Fibroblast of lung (primary cell): ENCODE measurements around the gene KCNJ9. TPM values are rescaled to one million over a fixed set of nuclear protein-coding genes. Genes with fewer than 3 reads are reported as not detected.

Source experiments
- DNase-seq, 2 donors: peaks; one replicate each; pipeline versions ENCODE4 v3.0.0 to v3.0.0-alpha.2; 2010; ENCODE audit warnings: low read depth in 2 of 2
- H2AFZ ChIP-seq: 2 replicates; pipeline ENCODE4 v1.5.1; 2012; ENCODE audit warnings: low read length, control low read depth, inconsistent platforms
- H3K27ac ChIP-seq: 2 replicates; pipeline ENCODE4 v1.5.1; 2011; ENCODE audit warnings: low read length, control low read depth; ENCODE audit not compliant: insufficient read depth
- H3K27me3 ChIP-seq: 2 replicates; pipeline ENCODE4 v1.5.1; 2011; ENCODE audit warnings: mild to moderate bottlenecking, low read length; ENCODE audit not compliant: control insufficient read depth, insufficient read depth
- H3K36me3 ChIP-seq: 2 replicates; pipeline ENCODE4 v1.5.1; 2011; ENCODE audit warnings: low read length; ENCODE audit not compliant: control insufficient read depth, insufficient read depth
- H3K4me1 ChIP-seq: 2 replicates; pipeline ENCODE4 v1.5.1; 2011; ENCODE audit warnings: low read length; ENCODE audit not compliant: control insufficient read depth, insufficient read depth; ENCODE audit errors: extremely low read depth
- H3K4me2 ChIP-seq: 2 replicates; pipeline ENCODE4 v1.5.1; 2011; ENCODE audit warnings: low read length, control low read depth; ENCODE audit not compliant: insufficient read depth; ENCODE audit errors: extremely low read depth
- H3K4me3 ChIP-seq, 4 experiments: fragments of 200-600 bp in 1 of 4; sonication (generic) in 1 of 4; replicated peaks in 1 of 4; 2 replicates each; pipeline ENCODE4 v1.5.1; 2011 to 2016; ENCODE audit warnings: low read length in 4 of 4, low read depth in 3 of 4, mild to moderate bottlenecking in 3 of 4, control low read depth in 2 of 4, inconsistent platforms in 1 of 4, mixed read lengths in 1 of 4; ENCODE audit not compliant: insufficient read depth in 1 of 4; ENCODE audit errors: control extremely low read depth in 1 of 4
- H3K79me2 ChIP-seq: 2 replicates; pipeline ENCODE4 v1.5.1; 2012; ENCODE audit warnings: mild to moderate bottlenecking, low read length, inconsistent platforms; ENCODE audit not compliant: control insufficient read depth, insufficient read depth
- H3K9ac ChIP-seq: 2 replicates; pipeline ENCODE4 v1.5.1; 2011; ENCODE audit warnings: mild to moderate bottlenecking, low read length, control low read depth; ENCODE audit not compliant: insufficient read depth
- H3K9me3 ChIP-seq: 2 replicates; pipeline ENCODE4 v1.5.1; 2012; ENCODE audit warnings: low read depth, low read length; ENCODE audit not compliant: control insufficient read depth, insufficient read depth
- H4K20me1 ChIP-seq: 2 replicates; pipeline ENCODE4 v1.5.1; 2011; ENCODE audit warnings: low read length; ENCODE audit not compliant: control insufficient read depth, insufficient read depth; ENCODE audit errors: extremely low read depth
- CTCF ChIP-seq, 2 donors: IDR thresholded peaks in 1 of 2; conservative IDR thresholded peaks in 1 of 2; 1 replicate in 1 of 2; 2 replicates in 1 of 2; pipeline ENCODE4 v1.5.1; 2011 to 2012; ENCODE audit warnings: low read length in 2 of 2, control low read depth in 1 of 2, inconsistent platforms in 1 of 2, low read depth in 1 of 2, mild to moderate bottlenecking in 1 of 2
- EZH2 ChIP-seq: IDR thresholded peaks from 2 replicates; pipeline ENCODE4 v1.5.1; 2012; ENCODE audit warnings: low read length, control low read depth, mild to moderate bottlenecking; ENCODE audit errors: missing control alignments
- polyA plus RNA-seq, 2 donors: library from polyadenylated mRNA; depleted of rRNA in 1 of 2; stranded (reverse) in 1 of 2; unstranded in 1 of 2; fragments of >200 nt; gene quantifications; 2 replicates each; pipeline ENCODE4 v1.2.1, GENCODE V29; 2011 to 2012; ENCODE audit warnings: missing spikeins in 1 of 2
- total RNA-seq: library from RNA; depleted of rRNA; stranded (reverse); fragments of >200 nt; gene quantifications from 2 replicates; pipeline ENCODE4 v1.2.1, GENCODE V29; 2014

Gene KCNJ9
- total and polyA plus RNA-seq, 2 donors (not counting 1 experiment from before 2014, with no cell fraction given) = under 0.01 TPM; not detected in 1

- DNase-seq = no peak
- Histone ChIP-seq H2AFZ (no peak overlapping the region), H3K4me1 (peaks cover 4% of the 10 kb centered on the region), H3K9me3 (no peaks in the 10 kb centered on the region), H3K36me3 (no peaks in the 10 kb centered on the region), H3K9ac (no peak overlapping the region), H3K27me3 (peaks cover 6% of the 10 kb centered on the region), H3K4me2 (no peak overlapping the region), H4K20me1 (no peaks in the 10 kb centered on the region), H3K27ac (no peak overlapping the region), H3K4me3 (no peak overlapping the region), H3K79me2 (no peaks in the 10 kb centered on the region)
- TF ChIP-seq EZH2 (no peak), CTCF (conservative IDR thresholded peaks at IDR 0.05 in 1 of 2, IDR thresholded peaks at IDR 0.05 in 1 of 2; ENCODE audit: low read depth in 1 of 2, low read length in 2 of 2) (no peak)
These were observed 46.0 kb downstream of the KCNJ9 start for GRCh38 chr1:160127381-160127780.

GRCh38 chr1:160127865-160128523, 46.7 kb downstream of the KCNJ9 start:
- no peaks in the 10 kb centered on the region for H3K79me2 ChIP-seq
- peaks cover 8% of the 10 kb centered on the region for H3K27me3 ChIP-seq
- peaks cover 4% of the 10 kb centered on the region for H3K4me1 ChIP-seq
- H4K20me1 ChIP-seq = no peaks in the 10 kb centered on the region
- no peaks in the 10 kb centered on the region for H3K36me3 ChIP-seq
- peak; percentile 38 to 69 for DNase-seq
- H2AFZ ChIP-seq = no peak overlapping the region
- H3K27ac ChIP-seq = no peak overlapping the region
- TF ChIP-seq EZH2 (no peak), CTCF (conservative IDR thresholded peaks at IDR 0.05 in 1 of 2, IDR thresholded peaks at IDR 0.05 in 1 of 2; ENCODE audit: low read depth in 1 of 2, low read length in 2 of 2) (no peak)
- no peak overlapping the region for H3K9ac ChIP-seq
- H3K4me3 ChIP-seq = no peak overlapping the region
- H3K4me2 ChIP-seq = no peak overlapping the region
- no peaks in the 10 kb centered on the region for H3K9me3 ChIP-seq

- no peak for DNase-seq
- Histone ChIP-seq H3K27ac (no peak overlapping the region), H3K4me3 (no peak overlapping the region), H3K36me3 (no peaks in the 10 kb centered on the region), H4K20me1 (no peaks in the 10 kb centered on the region), H3K79me2 (no peaks in the 10 kb centered on the region), H3K9me3 (no peaks in the 10 kb centered on the region), H2AFZ (no peak overlapping the region), H3K4me1 (peaks cover 4% of the 10 kb centered on the region), H3K27me3 (peaks cover 12% of the 10 kb centered on the region), H3K4me2 (no peak overlapping the region), H3K9ac (no peak overlapping the region)
- TF ChIP-seq CTCF (conservative IDR thresholded peaks at IDR 0.05 in 1 of 2, IDR thresholded peaks at IDR 0.05 in 1 of 2; ENCODE audit: low read depth in 1 of 2, low read length in 2 of 2) (no peak), EZH2 (no peak)
These were observed 47.3 kb downstream of the KCNJ9 start for GRCh38 chr1:160128636-160129035.
